ENCODE measurements around the gene ADCK1. TPM values are rescaled to one million over a fixed set of nuclear protein-coding genes. Genes with fewer than 3 reads are reported as not detected.

ADCK1 gene, protein sequence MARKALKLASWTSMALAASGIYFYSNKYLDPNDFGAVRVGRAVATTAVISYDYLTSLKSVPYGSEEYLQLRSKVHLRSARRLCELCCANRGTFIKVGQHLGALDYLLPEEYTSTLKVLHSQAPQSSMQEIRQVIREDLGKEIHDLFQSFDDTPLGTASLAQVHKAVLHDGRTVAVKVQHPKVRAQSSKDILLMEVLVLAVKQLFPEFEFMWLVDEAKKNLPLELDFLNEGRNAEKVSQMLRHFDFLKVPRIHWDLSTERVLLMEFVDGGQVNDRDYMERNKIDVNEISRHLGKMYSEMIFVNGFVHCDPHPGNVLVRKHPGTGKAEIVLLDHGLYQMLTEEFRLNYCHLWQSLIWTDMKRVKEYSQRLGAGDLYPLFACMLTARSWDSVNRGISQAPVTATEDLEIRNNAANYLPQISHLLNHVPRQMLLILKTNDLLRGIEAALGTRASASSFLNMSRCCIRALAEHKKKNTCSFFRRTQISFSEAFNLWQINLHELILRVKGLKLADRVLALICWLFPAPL
- 17.5 and 26.5 TPM in 2 replicates for total RNA-seq (2011; cell fraction: chromatin; rRNA removed; ENCODE audit: low replicate concordance)
- total RNA-seq (2011; cell fraction: nucleolus; rRNA removed), result 14.8 and 18.3 TPM in 2 replicates
- total RNA-seq (2011; cell fraction: nucleoplasm; rRNA removed), result 14.0 and 17.7 TPM in 2 replicates
- total RNA-seq (2014; rRNA removed) (2.8 and 2.9 TPM in 2 replicates), total RNA-seq (2014; rRNA removed; fragmentation: Illumina TruSeq; extraction: Trizol) (3.5 and 4.1 TPM in 2 replicates), total RNA-seq (2015; rRNA removed; fragmentation: Illumina TruSeq; extraction: Trizol) (4.0 and 4.8 TPM in 2 replicates), total RNA-seq (2021) (6.4 and 7.1 TPM in 2 replicates), polyA plus RNA-seq (2011; rRNA removed) (6.9 and 8.8 TPM in 2 replicates), polyA plus RNA-seq (2014; fragmentation: Illumina TruSeq; extraction: Trizol) (8.9 and 9.3 TPM in 2 replicates), polyA plus RNA-seq (2014; fragmentation: Nextera tagmentation; extraction: Ambion mirVana) (1 to 10 TPM; 3.6 to 4.3 TPM), polyA plus RNA-seq (2014; rRNA removed) (4.5 and 8.1 TPM in 2 replicates), polyA minus RNA-seq (2011; rRNA and poly(A)+ RNA removed) (5.0 and 6.9 TPM in 2 replicates), Bru-seq, nascent RNA (percentile 49 among the genes with signal in this experiment), BruChase-seq, experiment 1, labeled RNA remaining after a 2-hour chase (percentile 50 among the genes with signal in this experiment), BruChase-seq, experiment 2, labeled RNA remaining after a 6-hour chase (percentile 49 among the genes with signal in this experiment)
- polyA plus RNA-seq (2011; cell fraction: cytosol; rRNA removed), result 12.5 and 14.5 TPM in 2 replicates
- polyA plus RNA-seq (2011; cell fraction: nucleus; rRNA removed), result 17.3 and 23.9 TPM in 2 replicates
- 8.0 and 9.5 TPM in 2 replicates for polyA plus RNA-seq (2012)
- polyA minus RNA-seq (2011; cell fraction: cytosol; rRNA and poly(A)+ RNA removed), result 7.6 and 7.8 TPM in 2 replicates
- 7.7 and 9.2 TPM in 2 replicates for polyA minus RNA-seq (2011; cell fraction: nucleus; rRNA and poly(A)+ RNA removed)
- long read RNA-seq, experiment 1, transcript ADCK1-201 (11 exons, 2,234 nt), result major isoform, 10 of 27 reads
- long read RNA-seq, experiment 1, partial matches to known transcripts, result 2 of 27 reads
- long read RNA-seq, experiment 1, other reads (novel, unspliced or antisense), result 12 of 27 reads
- long read RNA-seq, experiment 2, partial matches to known transcripts, result 7 of 13 reads
- long read RNA-seq, experiment 2, other reads (novel, unspliced or antisense), result 4 of 13 reads
- long read RNA-seq, experiment 3, partial matches to known transcripts, result 1 of 8 reads
- long read RNA-seq, experiment 3, other reads (novel, unspliced or antisense), result 5 of 8 reads

DNA sequence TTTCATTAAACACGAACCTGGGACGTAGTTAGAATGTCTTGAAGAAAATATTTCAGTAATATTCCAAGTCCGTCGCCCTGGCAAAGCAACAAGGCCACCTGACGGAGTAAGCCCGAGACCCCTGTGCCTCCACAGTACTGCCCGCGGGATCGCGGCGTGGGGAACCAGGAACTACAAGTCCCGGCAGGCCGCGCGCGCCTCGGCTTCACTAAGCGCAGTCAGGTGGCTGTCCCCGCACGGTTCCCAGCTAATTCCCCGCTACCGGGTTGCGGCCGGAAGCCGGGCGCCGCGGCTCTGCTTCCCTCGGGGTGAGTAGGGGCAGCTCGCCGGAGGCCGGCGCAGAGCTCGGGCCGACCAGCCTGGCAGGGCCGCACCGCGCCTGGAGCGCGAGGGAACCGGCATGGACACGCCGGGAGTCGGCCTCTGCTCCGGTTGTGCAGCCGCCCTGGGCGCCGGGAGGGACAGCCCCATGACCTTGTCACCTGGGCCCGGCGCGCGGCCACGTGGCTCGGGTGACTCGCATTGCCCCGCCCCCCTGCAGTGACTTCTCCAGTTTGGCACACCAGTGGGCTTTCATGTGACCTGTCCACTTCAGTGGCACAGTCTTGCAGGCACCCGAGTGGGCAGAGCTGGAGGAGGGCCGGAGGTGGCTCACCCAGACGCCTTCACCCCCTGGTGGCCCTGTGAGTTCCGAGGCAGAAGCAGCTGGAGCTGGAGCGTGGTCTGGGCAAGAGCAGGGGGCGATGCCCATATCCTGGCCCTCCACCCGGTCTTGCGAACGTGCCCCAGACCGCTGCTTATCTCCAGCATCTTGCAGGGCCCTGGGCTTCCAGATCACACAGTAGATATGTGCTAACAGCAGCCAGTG is at the start of gene ADCK1:
ADCK1 (plus strand) TSS at position 247 of the 868 bp plus-strand sequence. CDS start 18,870 bp downstream, outside the sequence.
- ChIA-PET POLR2A (interaction anchor here (0.6 to 1.1 kb wide), 3 partner anchors 9 to 36 kb away, joined by 3 to 5 read pairs (median 4); no protein-coding TSS in a partner anchor), CTCF (ENCODE audit: low intra/inter-chr PET ratio) (no interaction called here)
- ATAC-seq, result peak; percentile 96
- Histone ChIP-seq H3K9me3 (replicated peaks; ENCODE audit: control insufficient read depth, insufficient read depth, low read depth, low read length) (no peaks in the 10 kb centered on the region), H3K4me3 (peak within 1 kb of the TSS; percentile 71), H3K4me1 (replicated peaks in 1 of 2; ENCODE audit: control insufficient read depth in 2 of 2, insufficient read depth in 2 of 2, low read length in 2 of 2) (peaks cover 6 to 17% of the 10 kb centered on the region in 2 experiments; a peak in 4 of 5 replicates), H3K9ac (ENCODE audit: insufficient read depth in 1 of 2, low read depth in 2 of 2, low read length in 2 of 2) (peak within 1 kb of the TSS; percentile 89 to 93), H3K4me2 (ENCODE audit: insufficient read depth, low read length) (peak within 1 kb of the TSS; percentile 92), H3K9me1 (ENCODE audit: control insufficient read depth, insufficient read depth, low read length) (no peaks in the 10 kb centered on the region), H3K36me3 (ENCODE audit: control insufficient read depth, insufficient read depth, low read length) (no peaks in the 10 kb centered on the region), H2AFZ (ENCODE audit: low read depth, low read length) (peak within 1 kb of the TSS; percentile 99), H3K27me3 (ENCODE audit: control insufficient read depth in 2 of 2, insufficient read depth in 2 of 2, low read length in 2 of 2) (no peaks in the 10 kb centered on the region), H4K20me1 (replicated peaks; ENCODE audit: control insufficient read depth, insufficient read depth, low read length) (no peaks in the 10 kb centered on the region), H3K27ac (ENCODE audit: extremely low read depth, low read depth, low read length) (peak within 1 kb of the TSS; percentile 90), H3K79me2 (ENCODE audit: control insufficient read depth, insufficient read depth, low read length) (peaks cover 9% of the 10 kb centered on the region; the same call in 2 of the 3 replicates)
- intact Hi-C loops (cut with micrococcal nuclease), result loop anchor here (2.0 kb wide), 1 partner anchor 39 kb away; the partner anchor contains the start of gene SNW1
- WGBS (ENCODE audit: insufficient coverage, low coverage, missing lambda C conversion rate), result 2% methylated on average over 24 of the region's 66 CpGs
- BruUV-seq (replicated peaks), result TSS peak; percentile 66
- DNase-seq (ENCODE audit: extremely low read depth in 1 of 4, low spot score in 3 of 4), result peak; percentile 79 to 90 (median 81)
- in situ Hi-C loops (cut with MboI), result loop anchor here (5.0 kb wide), 1 partner anchor 38 kb away; the partner anchor contains the start of gene SNW1
- FAIRE-seq, result no peak
- TF ChIP-seq, protein P1, sequence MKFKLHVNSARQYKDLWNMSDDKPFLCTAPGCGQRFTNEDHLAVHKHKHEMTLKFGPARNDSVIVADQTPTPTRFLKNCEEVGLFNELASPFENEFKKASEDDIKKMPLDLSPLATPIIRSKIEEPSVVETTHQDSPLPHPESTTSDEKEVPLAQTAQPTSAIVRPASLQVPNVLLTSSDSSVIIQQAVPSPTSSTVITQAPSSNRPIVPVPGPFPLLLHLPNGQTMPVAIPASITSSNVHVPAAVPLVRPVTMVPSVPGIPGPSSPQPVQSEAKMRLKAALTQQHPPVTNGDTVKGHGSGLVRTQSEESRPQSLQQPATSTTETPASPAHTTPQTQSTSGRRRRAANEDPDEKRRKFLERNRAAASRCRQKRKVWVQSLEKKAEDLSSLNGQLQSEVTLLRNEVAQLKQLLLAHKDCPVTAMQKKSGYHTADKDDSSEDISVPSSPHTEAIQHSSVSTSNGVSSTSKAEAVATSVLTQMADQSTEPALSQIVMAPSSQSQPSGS (CRISPR knock-in tag; IDR thresholded peaks at IDR 0.05), result no peak
- TF ChIP-seq, protein P2, sequence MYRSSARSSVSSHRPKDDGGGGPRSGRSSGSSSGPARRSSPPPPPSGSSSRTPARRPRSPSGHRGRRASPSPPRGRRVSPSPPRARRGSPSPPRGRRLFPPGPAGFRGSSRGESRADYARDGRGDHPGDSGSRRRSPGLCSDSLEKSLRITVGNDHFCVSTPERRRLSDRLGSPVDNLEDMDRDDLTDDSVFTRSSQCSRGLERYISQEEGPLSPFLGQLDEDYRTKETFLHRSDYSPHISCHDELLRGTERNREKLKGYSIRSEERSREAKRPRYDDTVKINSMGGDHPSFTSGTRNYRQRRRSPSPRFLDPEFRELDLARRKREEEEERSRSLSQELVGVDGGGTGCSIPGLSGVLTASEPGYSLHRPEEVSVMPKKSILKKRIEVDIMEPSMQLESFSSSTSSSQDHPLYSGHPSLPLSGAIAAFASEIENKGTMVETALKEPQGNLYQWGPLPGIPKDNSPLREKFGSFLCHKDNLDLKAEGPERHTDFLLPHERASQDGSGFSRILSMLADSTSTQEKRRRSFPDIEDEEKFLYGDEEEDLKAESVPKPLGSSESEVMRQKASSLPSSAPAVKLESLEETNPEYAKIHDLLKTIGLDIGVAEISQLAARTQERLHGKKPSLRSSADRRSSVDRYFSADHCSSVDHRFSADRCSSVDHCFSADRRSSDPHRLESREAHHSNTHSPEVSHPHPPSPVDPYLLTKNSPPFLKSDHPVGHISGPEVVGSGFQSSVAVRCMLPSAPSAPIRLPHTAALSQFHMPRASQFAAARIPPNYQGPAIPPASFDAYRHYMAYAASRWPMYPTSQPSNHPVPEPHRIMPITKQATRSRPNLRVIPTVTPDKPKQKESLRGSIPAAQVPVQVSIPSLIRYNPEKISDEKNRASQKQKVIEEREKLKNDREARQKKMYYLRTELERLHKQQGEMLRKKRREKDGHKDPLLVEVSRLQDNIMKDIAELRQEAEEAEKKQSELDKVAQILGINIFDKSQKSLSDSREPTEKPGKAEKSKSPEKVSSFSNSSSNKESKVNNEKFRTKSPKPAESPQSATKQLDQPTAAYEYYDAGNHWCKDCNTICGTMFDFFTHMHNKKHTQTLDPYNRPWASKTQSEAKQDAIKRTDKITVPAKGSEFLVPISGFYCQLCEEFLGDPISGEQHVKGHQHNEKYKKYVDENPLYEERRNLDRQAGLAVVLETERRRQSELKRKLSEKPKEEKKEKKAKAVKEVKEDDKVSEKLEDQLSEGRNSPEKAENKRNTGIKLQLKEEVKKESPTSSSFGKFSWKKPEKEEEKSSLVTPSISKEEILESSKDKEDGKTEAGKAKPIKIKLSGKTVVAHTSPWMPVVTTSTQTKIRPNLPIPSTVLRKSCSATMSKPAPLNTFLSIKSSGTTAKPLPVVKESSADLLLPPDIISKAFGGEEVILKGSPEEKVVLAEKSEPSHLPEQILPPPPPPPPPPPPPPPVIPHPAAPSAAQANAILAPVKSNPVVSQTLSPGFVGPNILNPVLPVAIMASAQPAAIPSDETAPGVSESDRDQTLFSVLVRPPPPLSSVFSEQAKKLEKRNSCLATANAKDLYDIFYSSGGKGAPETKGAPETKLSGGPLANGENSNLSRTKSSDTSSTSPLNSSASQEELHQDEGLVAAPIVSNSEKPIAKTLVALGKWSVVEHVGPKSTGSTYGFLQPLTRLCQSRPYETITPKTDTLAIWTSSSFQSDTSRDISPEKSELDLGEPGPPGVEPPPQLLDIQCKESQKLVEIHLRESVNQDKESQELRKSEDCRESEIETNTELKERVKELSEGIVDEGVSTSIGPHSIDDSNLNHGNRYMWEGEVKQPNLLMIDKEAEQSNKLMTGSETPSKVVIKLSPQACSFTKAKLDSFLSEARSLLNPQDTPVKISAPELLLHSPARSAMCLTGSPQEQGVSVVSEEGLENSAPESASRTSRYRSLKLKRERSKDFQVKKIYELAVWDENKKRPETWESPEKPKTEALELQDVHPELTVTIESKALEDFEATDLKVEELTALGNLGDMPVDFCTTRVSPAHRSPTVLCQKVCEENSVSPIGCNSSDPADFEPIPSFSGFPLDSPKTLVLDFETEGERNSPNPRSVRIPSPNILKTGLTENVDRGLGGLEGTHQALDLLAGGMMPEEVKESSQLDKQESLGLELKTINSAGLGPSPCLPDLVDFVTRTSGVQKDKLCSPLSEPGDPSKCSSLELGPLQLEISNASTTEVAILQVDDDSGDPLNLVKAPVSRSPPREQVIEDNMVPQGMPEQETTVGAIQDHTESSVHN (IDR thresholded peaks at IDR 0.05; ENCODE audit: borderline replicate concordance in 1 of 2, low read depth in 1 of 2), result no peak

Measured in K562 (cell line).